ENCODE data around the gene EMCN.

Gene EMCN

DNA sequence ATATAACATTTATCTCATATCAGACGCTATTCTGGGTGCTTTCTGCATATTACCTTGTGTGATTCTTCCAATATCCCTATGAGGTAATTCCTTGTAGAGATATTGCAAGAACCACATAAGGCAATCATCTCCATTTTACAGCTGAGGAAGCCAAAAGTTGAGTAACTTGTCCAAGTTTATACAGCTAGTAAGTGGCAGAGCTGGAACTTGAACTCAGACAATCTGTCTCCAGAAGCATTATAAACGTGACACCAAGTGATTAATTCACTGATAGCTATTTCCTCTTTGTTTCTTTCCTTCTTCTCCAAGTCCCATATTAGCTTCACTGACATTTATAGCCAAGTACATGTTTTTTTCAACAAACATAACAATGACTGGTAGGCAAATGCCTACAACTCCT, 7.3 kb downstream of the EMCN start:
- Histone ChIP-seq H3K4me1 (ENCODE audit: insufficient read depth, insufficient read length) (no peaks in the 10 kb centered on the region), H3K36me3 (ENCODE audit: insufficient read depth, insufficient read length, low read length) (no peaks in the 10 kb centered on the region), H3K4me3 (ENCODE audit: insufficient read length, low read depth) (no peak overlapping the region), H3K27me3 (ENCODE audit: insufficient read depth, insufficient read length) (no peaks in the 10 kb centered on the region), H3K9ac (ENCODE audit: insufficient read length, low read depth) (no peak overlapping the region), H3K9me3 (ENCODE audit: insufficient read depth, low read length) (no peaks in the 10 kb centered on the region)
- DNase-seq (ENCODE audit: low read depth, low spot score) = no peak
- TF ChIP-seq SUZ12 (IDR thresholded peaks at IDR 0.05; ENCODE audit: extremely low read depth, insufficient read depth, insufficient read length) (no peak), ZNF274 (IDR thresholded peaks at IDR 0.05; ENCODE audit: low read depth, low read length) (no peak), YY1 (IDR thresholded peaks at IDR 0.05; ENCODE audit: insufficient read depth, insufficient read length) (no peak)

DNA sequence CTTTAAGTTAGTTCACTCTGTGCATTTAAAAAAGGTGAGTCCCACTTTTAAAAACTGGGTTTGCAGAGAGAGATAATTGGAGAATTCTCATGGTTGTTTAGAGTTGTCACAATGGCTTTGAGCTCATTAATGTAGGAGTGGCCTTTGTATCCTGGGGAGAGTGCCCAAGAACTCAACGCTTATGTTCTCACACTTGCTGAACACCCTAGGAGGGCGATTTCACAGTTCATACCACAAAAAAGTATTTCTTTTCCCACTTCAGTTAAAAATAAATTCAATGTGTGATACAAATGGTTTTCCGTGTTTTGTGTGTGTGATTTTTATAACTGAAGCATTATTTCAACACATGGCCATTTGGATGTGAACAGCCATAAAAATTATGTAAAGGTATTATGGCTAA, 8.4 kb downstream of the EMCN start:
- Histone ChIP-seq H3K4me1 (ENCODE audit: insufficient read depth, insufficient read length) (no peaks in the 10 kb centered on the region), H3K27me3 (ENCODE audit: insufficient read depth, insufficient read length) (no peaks in the 10 kb centered on the region), H3K9ac (ENCODE audit: insufficient read length, low read depth) (no peak overlapping the region), H3K9me3 (ENCODE audit: insufficient read depth, low read length) (no peaks in the 10 kb centered on the region), H3K36me3 (ENCODE audit: insufficient read depth, insufficient read length, low read length) (no peaks in the 10 kb centered on the region), H3K4me3 (ENCODE audit: insufficient read length, low read depth) (no peak overlapping the region)
- no peak for TF ChIP-seq YY1 (IDR thresholded peaks at IDR 0.05; ENCODE audit: insufficient read depth, insufficient read length)
- DNase-seq (ENCODE audit: low read depth, low spot score) = no peak

GRCh38 chr4:100508691-100509090, 9.1 kb downstream of the EMCN start:
- H3K4me1 ChIP-seq (ENCODE audit: insufficient read depth, insufficient read length) = no peaks in the 10 kb centered on the region
- no peaks in the 10 kb centered on the region for H3K36me3 ChIP-seq (ENCODE audit: insufficient read depth, insufficient read length, low read length)
- no peaks in the 10 kb centered on the region for H3K9me3 ChIP-seq (ENCODE audit: insufficient read depth, low read length)
- no peak overlapping the region for H3K4me3 ChIP-seq (ENCODE audit: insufficient read length, low read depth)
- TF ChIP-seq SUZ12 (IDR thresholded peaks at IDR 0.05; ENCODE audit: extremely low read depth, insufficient read depth, insufficient read length) = no peak
- TF ChIP-seq ZNF274 (IDR thresholded peaks at IDR 0.05; ENCODE audit: low read depth, low read length) = no peak
- no peak for TF ChIP-seq YY1 (IDR thresholded peaks at IDR 0.05; ENCODE audit: insufficient read depth, insufficient read length)
- H3K27me3 ChIP-seq (ENCODE audit: insufficient read depth, insufficient read length) = no peaks in the 10 kb centered on the region
- no peak overlapping the region for H3K9ac ChIP-seq (ENCODE audit: insufficient read length, low read depth)
- DNase-seq (ENCODE audit: low read depth, low spot score) = no peak

GRCh38 chr4:100504086-100504874, 13.5 kb downstream of the EMCN start:
- Histone ChIP-seq H3K27me3 (ENCODE audit: insufficient read depth, insufficient read length) (no peaks in the 10 kb centered on the region), H3K4me3 (ENCODE audit: insufficient read length, low read depth) (no peak overlapping the region), H3K4me1 (ENCODE audit: insufficient read depth, insufficient read length) (no peaks in the 10 kb centered on the region), H3K36me3 (ENCODE audit: insufficient read depth, insufficient read length, low read length) (no peaks in the 10 kb centered on the region), H3K9ac (ENCODE audit: insufficient read length, low read depth) (no peak overlapping the region), H3K9me3 (ENCODE audit: insufficient read depth, low read length) (no peaks in the 10 kb centered on the region)
- no peak for DNase-seq (ENCODE audit: low read depth, low spot score)
- no peak for TF ChIP-seq YY1 (IDR thresholded peaks at IDR 0.05; ENCODE audit: insufficient read depth, insufficient read length)

DNA sequence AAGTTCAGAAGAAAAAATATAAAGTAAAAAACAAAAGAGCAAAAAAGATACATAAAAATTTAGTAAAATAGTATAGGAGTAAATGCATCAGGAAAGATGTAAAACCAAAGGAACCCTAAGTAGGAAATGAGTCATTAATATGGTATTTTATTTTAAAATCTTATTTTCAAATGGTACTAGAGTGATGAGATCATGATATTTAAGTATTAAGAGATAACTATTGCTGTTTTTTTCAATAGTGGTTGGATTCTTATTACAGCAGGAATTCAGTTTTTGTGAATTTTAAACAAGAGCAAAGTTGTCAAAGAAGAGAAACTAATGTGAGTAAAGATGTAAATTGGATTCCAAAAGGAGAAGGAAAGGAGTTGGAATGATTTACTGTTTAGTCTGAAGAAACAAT, 20.0 kb downstream of the EMCN start:
- no peaks in the 10 kb centered on the region for H3K4me1 ChIP-seq (ENCODE audit: insufficient read depth, insufficient read length)
- no peaks in the 10 kb centered on the region for H3K36me3 ChIP-seq (ENCODE audit: insufficient read depth, insufficient read length, low read length)
- TF ChIP-seq SUZ12 (IDR thresholded peaks at IDR 0.05; ENCODE audit: extremely low read depth, insufficient read depth, insufficient read length) (no peak), ZNF274 (IDR thresholded peaks at IDR 0.05; ENCODE audit: low read depth, low read length) (no peak), YY1 (IDR thresholded peaks at IDR 0.05; ENCODE audit: insufficient read depth, insufficient read length) (no peak)
- no peaks in the 10 kb centered on the region for H3K27me3 ChIP-seq (ENCODE audit: insufficient read depth, insufficient read length)
- no peak overlapping the region for H3K9ac ChIP-seq (ENCODE audit: insufficient read length, low read depth)
- DNase-seq (ENCODE audit: low read depth, low spot score) = no peak
- H3K9me3 ChIP-seq (ENCODE audit: insufficient read depth, low read length) = no peaks in the 10 kb centered on the region
- no peak overlapping the region for H3K4me3 ChIP-seq (ENCODE audit: insufficient read length, low read depth)

DNA sequence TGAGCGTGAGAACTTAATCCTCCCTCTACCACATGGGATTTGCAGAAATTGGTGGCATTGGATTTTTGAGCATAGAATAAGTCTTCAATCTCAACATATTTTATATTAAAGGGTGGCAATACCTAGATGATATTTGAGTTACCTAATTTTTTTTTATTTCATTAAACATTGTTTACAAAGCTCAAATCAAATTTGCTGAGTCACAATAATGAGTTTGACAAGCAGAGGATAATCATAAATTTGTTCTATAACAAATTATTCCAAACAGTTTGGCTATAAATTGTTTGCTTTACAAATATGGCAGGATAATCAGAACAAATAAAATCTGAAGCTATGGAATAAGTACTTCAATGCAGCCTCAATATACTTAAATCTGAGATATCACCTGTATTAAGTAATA, 22.7 kb downstream of the EMCN start:
- no peak for TF ChIP-seq YY1 (IDR thresholded peaks at IDR 0.05; ENCODE audit: insufficient read depth, insufficient read length)
- no peak for TF ChIP-seq ZNF274 (IDR thresholded peaks at IDR 0.05; ENCODE audit: low read depth, low read length)
- no peak for TF ChIP-seq SUZ12 (IDR thresholded peaks at IDR 0.05; ENCODE audit: extremely low read depth, insufficient read depth, insufficient read length)
- Histone ChIP-seq H3K4me1 (ENCODE audit: insufficient read depth, insufficient read length) (no peaks in the 10 kb centered on the region), H3K27me3 (ENCODE audit: insufficient read depth, insufficient read length) (no peaks in the 10 kb centered on the region), H3K9me3 (ENCODE audit: insufficient read depth, low read length) (no peaks in the 10 kb centered on the region), H3K4me3 (ENCODE audit: insufficient read length, low read depth) (no peak overlapping the region), H3K36me3 (ENCODE audit: insufficient read depth, insufficient read length, low read length) (no peaks in the 10 kb centered on the region), H3K9ac (ENCODE audit: insufficient read length, low read depth) (no peak overlapping the region)
- DNase-seq (ENCODE audit: low read depth, low spot score) = no peak

DNA sequence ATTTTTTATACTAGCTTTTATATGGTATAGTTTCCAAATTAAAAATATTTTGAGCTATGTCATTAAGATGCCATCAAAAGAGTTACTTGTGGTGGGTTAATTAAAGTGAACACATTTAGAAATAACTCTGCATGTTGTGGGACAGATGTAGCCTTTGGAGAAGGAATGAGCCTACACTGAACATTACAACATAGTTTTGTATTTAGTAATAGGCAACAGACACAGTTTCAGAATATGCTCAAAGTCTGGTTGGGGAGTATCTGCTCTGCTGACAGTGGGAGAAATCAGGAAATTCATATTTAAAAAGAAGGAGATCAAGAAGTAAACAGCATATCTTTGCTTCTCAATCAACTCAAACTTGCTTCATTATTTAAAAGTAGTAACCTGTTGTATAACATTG, 23.7 kb downstream of the EMCN start:
- TF ChIP-seq YY1 (IDR thresholded peaks at IDR 0.05; ENCODE audit: insufficient read depth, insufficient read length) (no peak), SUZ12 (IDR thresholded peaks at IDR 0.05; ENCODE audit: extremely low read depth, insufficient read depth, insufficient read length) (no peak), ZNF274 (IDR thresholded peaks at IDR 0.05; ENCODE audit: low read depth, low read length) (no peak)
- Histone ChIP-seq H3K4me3 (ENCODE audit: insufficient read length, low read depth) (no peak overlapping the region), H3K9ac (ENCODE audit: insufficient read length, low read depth) (no peak overlapping the region), H3K4me1 (ENCODE audit: insufficient read depth, insufficient read length) (no peaks in the 10 kb centered on the region), H3K36me3 (ENCODE audit: insufficient read depth, insufficient read length, low read length) (no peaks in the 10 kb centered on the region), H3K27me3 (ENCODE audit: insufficient read depth, insufficient read length) (no peaks in the 10 kb centered on the region), H3K9me3 (ENCODE audit: insufficient read depth, low read length) (no peaks in the 10 kb centered on the region)
- DNase-seq (ENCODE audit: low read depth, low spot score) = no peak

Data from NT2/D1 (cell line).